Measurements from ENCODE around the gene CRIM1.

- TF ChIP-seq CTCF (IDR thresholded peaks at IDR 0.05) (no peak), POLR2A (IDR thresholded peaks at IDR 0.05) (no peak)
These were observed 316 bp downstream of the CRIM1 start for GRCh38 chr2:36355890-36356297.
